GM18870 (cell line): ENCODE data around the gene SMIM9.

Experiments used
- ATAC-seq: cut with Tn5 transposase; IDR thresholded peaks from one replicate; pipeline ENCODE4 v1.9.1; 2021; ENCODE audit warnings: moderate library complexity; ENCODE audit not compliant: unreplicated experiment

SMIM9 gene

GRCh38 chrX:154784149-154784995 lies 50.1 kb downstream of the SMIM9 start:
- ATAC-seq: no peak

- ATAC-seq: no peak
Observed at GRCh38 chrX:154780968-154781367, 53.5 kb downstream of the SMIM9 start.

GRCh38 chrX:154779261-154779660 lies 55.2 kb downstream of the SMIM9 start:
- no peak for ATAC-seq

GRCh38 chrX:154776753-154777152 lies 57.7 kb downstream of the SMIM9 start:
- ATAC-seq: no peak

GRCh38 chrX:154775419-154776349 lies 58.8 kb downstream of the SMIM9 start:
- no peak for ATAC-seq

- ATAC-seq: no peak
Observed at GRCh38 chrX:154774622-154775021, 59.8 kb downstream of the SMIM9 start.
